IgD-negative memory B cell (primary cell): ENCODE data around the gene LBHD1. TPM values are rescaled to one million over a fixed set of nuclear protein-coding genes. Genes with fewer than 3 reads are reported as not detected.
"Not testable (repeated sequence)": the region's sequence is repeated elsewhere in the genome, so short reads cannot be mapped to it uniquely, and the experiment has no call there.

Source experiments
- H3K27ac Mint-ChIP-seq, 3 donors: one replicate each; pipeline ENCODE4 v1.8.0; 2020 to 2022; ENCODE audit warnings: mild to moderate bottlenecking in 3 of 3, mixed read lengths in 3 of 3, moderate library complexity in 1 of 3
- H3K27me3 Mint-ChIP-seq: one replicate; pipeline ENCODE4 v1.8.0; 2021; ENCODE audit warnings: mixed read lengths
- H3K36me3 Mint-ChIP-seq: one replicate; pipeline ENCODE4 v1.8.0; 2020; ENCODE audit warnings: mild to moderate bottlenecking, mixed read lengths
- H3K4me1 Mint-ChIP-seq, 3 donors: one replicate each; pipeline ENCODE4 v1.8.0; 2020 to 2022; ENCODE audit warnings: mixed read lengths in 3 of 3, mild to moderate bottlenecking in 1 of 3
- H3K4me3 Mint-ChIP-seq, 4 donors: one replicate each; pipeline ENCODE4 v1.8.0; 2020 to 2022; ENCODE audit warnings: mild to moderate bottlenecking in 4 of 4, mixed read lengths in 4 of 4, moderate library complexity in 3 of 4
- H3K9me3 Mint-ChIP-seq, 3 donors: one replicate each; pipeline ENCODE4 v1.8.0; 2020 to 2021; ENCODE audit warnings: mixed read lengths in 3 of 3, mild to moderate bottlenecking in 1 of 3
- polyA plus RNA-seq: library from polyadenylated mRNA; unstranded; fragments of 300-500 nt; fragmentation: Illumina TruSeq; gene quantifications from one replicate; pipeline ENCODE4 v1.2.3, GENCODE V29; 2021

LBHD1 gene
- polyA plus RNA-seq, 1 donor from 2014 or later = 6.2 TPM

DNA sequence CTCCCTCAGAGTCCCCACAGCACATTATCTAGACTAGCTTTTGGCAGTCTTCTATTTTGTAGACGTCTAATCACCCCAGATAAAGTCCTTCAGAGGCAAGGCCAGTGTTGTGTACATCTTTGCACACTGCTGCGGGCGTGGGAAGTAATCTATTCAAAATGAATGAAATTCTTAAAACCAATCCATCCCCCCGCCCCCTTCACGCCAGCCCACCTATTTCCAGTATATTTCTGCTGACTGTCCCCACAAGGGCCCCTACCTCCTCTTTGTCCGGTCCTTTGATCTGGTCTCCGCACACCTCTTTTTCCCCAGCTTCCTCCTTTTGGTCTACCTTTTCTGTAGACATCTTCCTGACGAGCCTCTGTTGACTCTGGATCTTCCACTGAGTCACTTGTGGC lies 34.8 kb upstream of the LBHD1 start:
- Mint-ChIP-seq H3K36me3 (peaks cover 3% of the 10 kb centered on the region), H3K27me3 (no peaks in the 10 kb centered on the region), H3K9me3 (no peaks in the 10 kb centered on the region), H3K27ac (peak overlapping the region in 2 of 3 donors; percentile 96), H3K4me3 (peak overlapping the region; percentile 90 to 99 (median 94)), H3K4me1 (peaks cover 28 to 34% (median 29%) of the 10 kb centered on the region in 3 donors)

- H3K4me1 Mint-ChIP-seq = peaks cover 28 to 34% (median 29%) of the 10 kb centered on the region in 3 donors
- no peaks in the 10 kb centered on the region for H3K9me3 Mint-ChIP-seq
- no peaks in the 10 kb centered on the region for H3K27me3 Mint-ChIP-seq
- H3K4me3 Mint-ChIP-seq = peak overlapping the region; percentile 90 to 99 (median 96)
- H3K27ac Mint-ChIP-seq = peak overlapping the region; percentile 94 to 96 (median 96)
- peaks cover 3% of the 10 kb centered on the region for H3K36me3 Mint-ChIP-seq
Observed at GRCh38 chr11:62705880-62706849, 34.1 kb upstream of the LBHD1 start.

- H3K4me1 Mint-ChIP-seq = peaks cover 28 to 34% (median 29%) of the 10 kb centered on the region in 3 donors
Observed at GRCh38 chr11:62705413-62705812, 33.3 kb upstream of the LBHD1 start.

DNA sequence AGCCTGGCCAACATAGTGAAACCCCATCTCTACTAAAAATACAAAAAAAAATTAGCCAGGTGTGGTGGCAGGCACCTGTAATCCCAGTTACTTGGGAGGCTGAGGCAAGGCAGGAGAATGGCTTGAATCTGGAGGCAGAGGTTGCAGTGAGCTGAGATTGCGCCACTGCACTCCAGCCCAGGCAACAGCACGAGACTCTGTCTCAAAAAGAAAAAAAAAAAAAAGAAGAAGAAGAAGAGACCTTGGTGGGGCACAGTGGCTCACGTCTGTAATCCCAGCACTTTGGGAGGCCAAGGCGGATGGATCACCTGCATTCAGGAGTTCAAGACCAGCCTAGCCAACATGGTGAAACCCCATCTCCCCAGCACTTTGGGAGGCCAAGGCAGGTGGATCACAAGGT lies 31.9 kb upstream of the LBHD1 start:
- H3K27me3 Mint-ChIP-seq, H3K9me3 Mint-ChIP-seq, H3K36me3 Mint-ChIP-seq: not testable (repeated sequence)
- H3K4me1 Mint-ChIP-seq = peaks cover 16 to 26% (median 26%) of the 10 kb centered on the region in 3 donors
- H3K4me3 Mint-ChIP-seq = peak overlapping the region in 1 of 4 donors; percentile 26
- peak overlapping the region in 1 of 3 donors; percentile 39 for H3K27ac Mint-ChIP-seq

More at GRCh38 chr11:62705413-62705812, 33.3 kb upstream of the LBHD1 start:
- H3K9me3 Mint-ChIP-seq = no peaks in the 10 kb centered on the region
- H3K27ac Mint-ChIP-seq = peak overlapping the region; percentile 94 to 96 (median 96)
- H3K4me3 Mint-ChIP-seq = peak overlapping the region; percentile 90 to 99 (median 96)
- peaks cover 3% of the 10 kb centered on the region for H3K36me3 Mint-ChIP-seq
- no peaks in the 10 kb centered on the region for H3K27me3 Mint-ChIP-seq

DNA sequence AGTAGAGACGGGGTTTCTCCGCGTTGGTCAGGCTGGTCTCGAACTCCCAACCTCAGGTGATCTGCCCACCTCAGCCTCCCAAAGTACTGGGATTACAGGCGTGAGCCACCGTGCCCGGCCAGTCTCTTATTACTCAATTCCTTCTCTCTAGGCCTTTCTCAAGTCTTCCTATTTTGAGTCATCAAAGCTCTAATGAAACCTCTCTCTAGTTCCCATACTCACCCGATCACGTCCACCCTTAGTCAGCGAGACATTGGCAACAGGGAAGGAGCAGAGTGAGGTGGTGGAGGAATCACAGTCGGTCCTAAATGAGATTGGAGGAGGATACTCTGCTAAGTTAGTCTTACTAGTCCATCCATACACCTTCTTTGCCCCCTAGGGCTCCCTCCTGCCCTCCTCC lies 30.2 kb upstream of the LBHD1 start:
- Mint-ChIP-seq H3K36me3 (peaks cover 5% of the 10 kb centered on the region), H3K27ac (no peak overlapping the region), H3K27me3 (no peaks in the 10 kb centered on the region), H3K4me1 (peaks cover 8 to 13% (median 13%) of the 10 kb centered on the region in 3 donors), H3K4me3 (peak overlapping the region in 1 of 4 donors; percentile 36), H3K9me3 (no peaks in the 10 kb centered on the region)

- H3K4me3 Mint-ChIP-seq = no peak overlapping the region
- H3K9me3 Mint-ChIP-seq = no peaks in the 10 kb centered on the region
- peaks cover 2% of the 10 kb centered on the region for H3K36me3 Mint-ChIP-seq
- H3K27me3 Mint-ChIP-seq = no peaks in the 10 kb centered on the region
- peak overlapping the region in 1 of 3 donors; percentile 46 for H3K27ac Mint-ChIP-seq
- H3K4me1 Mint-ChIP-seq = peaks cover 3 to 5% (median 5%) of the 10 kb centered on the region in 3 donors
Observed at GRCh38 chr11:62694455-62695167, 22.5 kb upstream of the LBHD1 start.

GRCh38 chr11:62693624-62694023 lies 21.6 kb upstream of the LBHD1 start:
- H3K27me3 Mint-ChIP-seq = not testable (repeated sequence)

GRCh38 chr11:62689421-62690183 lies 17.5 kb upstream of the LBHD1 start, which contains the start of gene LRRN4CL:
TSS of gene LRRN4CL (minus strand) at chr11:62689530. CDS start at chr11:62688508, 1,022 bp downstream.
- Mint-ChIP-seq H3K27ac (no peak within 1 kb of the TSS), H3K36me3 (no peaks in the 10 kb centered on the region), H3K4me1 (peaks cover under 1 to 3% (median under 1%) of the 10 kb centered on the region in 3 donors), H3K4me3 (no peak within 1 kb of the TSS), H3K9me3 (no peaks in the 10 kb centered on the region), H3K27me3 (peaks cover 4% of the 10 kb centered on the region)

More at GRCh38 chr11:62693624-62694023, 21.6 kb upstream of the LBHD1 start:
- H3K27ac Mint-ChIP-seq, H3K36me3 Mint-ChIP-seq, H3K9me3 Mint-ChIP-seq, H3K4me1 Mint-ChIP-seq, H3K4me3 Mint-ChIP-seq: not testable (repeated sequence)

- peaks cover 4% of the 10 kb centered on the region for H3K27me3 Mint-ChIP-seq
- H3K27ac Mint-ChIP-seq = no peak overlapping the region
- no peaks in the 10 kb centered on the region for H3K36me3 Mint-ChIP-seq
- no peak overlapping the region for H3K4me3 Mint-ChIP-seq
- H3K9me3 Mint-ChIP-seq = no peaks in the 10 kb centered on the region
- peaks cover 0 to 3% (median 0%) of the 10 kb centered on the region in 3 donors for H3K4me1 Mint-ChIP-seq
Observed at GRCh38 chr11:62688491-62688890, 16.4 kb upstream of the LBHD1 start.

- Mint-ChIP-seq H3K36me3 (no peaks in the 10 kb centered on the region), H3K27ac (no peak overlapping the region), H3K9me3 (no peaks in the 10 kb centered on the region), H3K4me3 (no peak overlapping the region), H3K4me1 (peaks cover 0 to 3% (median 0%) of the 10 kb centered on the region in 3 donors), H3K27me3 (peaks cover 4% of the 10 kb centered on the region)
Observed at GRCh38 chr11:62687508-62688396, 15.7 kb upstream of the LBHD1 start.

DNA sequence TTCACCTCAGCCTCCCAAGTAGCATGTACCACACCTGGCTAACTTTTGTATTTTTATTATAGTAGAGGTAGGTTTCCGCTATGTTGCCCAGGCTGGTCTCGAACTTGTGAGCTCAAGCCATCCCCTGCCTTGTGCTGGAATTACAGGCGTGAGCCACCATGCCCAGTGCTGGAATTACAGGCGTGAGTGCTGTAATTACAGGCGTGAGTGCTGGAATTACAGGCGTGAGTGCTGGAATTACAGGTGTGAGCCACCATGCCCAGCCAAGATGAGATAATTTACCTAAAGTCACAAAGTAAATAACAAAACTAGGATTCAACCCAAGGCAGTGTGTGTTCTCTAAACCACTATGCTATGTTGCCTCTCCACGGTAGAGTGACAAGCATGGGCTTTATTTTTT lies 10.5 kb upstream of the LBHD1 start:
- peaks cover 1% of the 10 kb centered on the region for H3K36me3 Mint-ChIP-seq
- no peak overlapping the region for H3K4me3 Mint-ChIP-seq
- H3K4me1 Mint-ChIP-seq = peaks cover 13 to 15% (median 15%) of the 10 kb centered on the region in 3 donors
- H3K27me3 Mint-ChIP-seq = peaks cover 2% of the 10 kb centered on the region
- H3K27ac Mint-ChIP-seq = no peak overlapping the region
- no peaks in the 10 kb centered on the region for H3K9me3 Mint-ChIP-seq

- Mint-ChIP-seq H3K4me1 (peaks cover 19% of the 10 kb centered on the region in 3 donors), H3K4me3 (peak overlapping the region; percentile 66 to 84 (median 74)), H3K9me3 (no peaks in the 10 kb centered on the region), H3K27ac (peak overlapping the region; percentile 43 to 73 (median 64)), H3K27me3 (no peaks in the 10 kb centered on the region), H3K36me3 (peaks cover 1% of the 10 kb centered on the region)
Observed at GRCh38 chr11:62680825-62681240, 8.8 kb upstream of the LBHD1 start.

DNA sequence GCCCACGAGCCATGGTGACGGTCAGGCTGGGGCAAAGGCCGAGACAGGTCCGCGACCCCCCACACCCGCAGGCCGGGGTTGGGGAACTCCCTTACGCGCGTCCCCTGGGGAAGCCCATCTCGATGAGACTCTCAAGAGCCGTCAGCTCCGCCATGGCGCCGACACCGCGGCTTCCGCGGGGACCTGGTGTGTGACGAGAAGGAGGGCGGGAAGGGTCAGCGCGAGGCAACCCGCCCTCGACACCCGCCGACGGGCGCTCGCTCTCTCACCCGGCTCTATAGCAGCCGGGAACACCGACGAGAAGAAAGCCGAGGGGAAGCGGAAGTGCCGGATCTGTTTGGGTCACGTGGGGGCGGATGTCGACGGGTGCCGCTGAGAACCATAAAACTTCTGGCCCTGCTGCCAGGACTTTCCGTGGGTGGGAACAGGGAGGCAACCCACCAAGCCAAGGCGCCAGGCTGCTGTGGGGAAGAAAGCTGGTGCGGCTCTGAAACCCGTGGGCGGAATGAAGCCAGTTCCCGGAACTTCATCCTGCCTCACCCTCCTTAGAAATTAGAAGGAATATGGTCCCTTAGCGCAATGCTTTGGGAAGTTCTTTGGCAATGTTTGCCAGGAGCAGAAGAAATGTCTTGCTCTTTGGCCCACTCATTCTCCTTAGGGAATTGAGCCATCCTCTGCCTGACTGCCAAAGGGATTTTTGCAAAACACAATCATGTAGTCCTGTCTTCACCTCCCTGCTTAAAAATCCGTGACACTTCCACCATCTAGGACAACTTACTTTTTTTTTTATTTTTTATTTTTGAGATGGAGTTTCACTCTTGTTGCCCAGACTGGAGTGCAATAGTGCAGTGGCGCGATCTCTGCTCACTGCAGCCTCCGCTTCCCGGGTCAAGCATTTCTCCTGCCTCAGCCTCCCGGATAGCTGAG lies 7.0 kb upstream of the LBHD1 start, which contains the start of gene UBXN1:
Gene UBXN1, minus strand, starts transcription at position 304 of the 927 bp plus-strand sequence. Its CDS starts 150 bp downstream, at position 154.
- Mint-ChIP-seq H3K4me3 (peak within 1 kb of the TSS; percentile 91 to 96 (median 94)), H3K36me3 (peaks cover 3% of the 10 kb centered on the region), H3K27me3 (no peaks in the 10 kb centered on the region), H3K9me3 (no peaks in the 10 kb centered on the region), H3K27ac (peak within 1 kb of the TSS; percentile 92 to 98 (median 96)), H3K4me1 (peaks cover 20 to 23% (median 21%) of the 10 kb centered on the region in 3 donors)
